ENCODE data around the gene CNIH2.

DNA sequence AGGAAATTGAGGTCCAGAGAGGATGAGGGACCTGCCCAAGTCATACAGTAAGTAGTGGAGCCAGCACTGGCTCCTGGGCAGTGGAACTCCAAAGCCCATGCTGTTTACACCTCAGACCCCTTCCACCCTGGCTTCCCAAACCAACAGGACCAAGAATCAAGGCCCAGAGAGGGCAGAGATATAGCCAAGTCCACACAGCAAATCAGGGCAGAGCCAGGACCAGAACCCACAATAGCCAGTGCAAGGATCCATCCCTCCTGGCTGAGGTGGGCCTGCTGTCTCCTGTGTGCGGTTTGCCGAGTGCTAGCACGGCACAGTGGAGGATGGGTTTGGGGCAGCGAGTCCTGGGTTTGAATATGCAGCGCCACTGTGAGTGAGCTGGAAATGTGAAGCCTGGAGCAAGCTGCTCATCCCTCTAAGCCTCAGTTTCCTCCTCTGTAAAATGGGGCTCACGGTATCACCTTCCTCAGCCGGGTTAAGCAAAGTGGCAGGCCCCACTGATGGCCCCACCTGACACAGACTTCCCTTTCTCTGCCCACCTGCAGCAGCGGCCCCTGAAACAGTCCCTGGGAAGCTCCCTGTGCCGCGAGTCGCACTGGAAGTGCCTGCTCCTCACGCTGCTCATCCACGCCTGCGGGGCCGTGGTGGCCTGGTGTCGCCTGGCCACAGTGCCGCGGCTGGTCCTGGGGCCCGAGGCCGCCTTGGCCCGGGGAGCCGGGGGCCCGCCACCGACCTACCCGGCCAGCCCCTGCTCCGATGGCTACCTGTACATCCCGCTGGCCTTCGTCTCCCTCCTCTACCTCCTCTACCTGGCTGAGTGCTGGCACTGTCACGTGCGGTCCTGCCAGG, 16.0 kb downstream of the CNIH2 start:
- TF ChIP-seq, protein P1, sequence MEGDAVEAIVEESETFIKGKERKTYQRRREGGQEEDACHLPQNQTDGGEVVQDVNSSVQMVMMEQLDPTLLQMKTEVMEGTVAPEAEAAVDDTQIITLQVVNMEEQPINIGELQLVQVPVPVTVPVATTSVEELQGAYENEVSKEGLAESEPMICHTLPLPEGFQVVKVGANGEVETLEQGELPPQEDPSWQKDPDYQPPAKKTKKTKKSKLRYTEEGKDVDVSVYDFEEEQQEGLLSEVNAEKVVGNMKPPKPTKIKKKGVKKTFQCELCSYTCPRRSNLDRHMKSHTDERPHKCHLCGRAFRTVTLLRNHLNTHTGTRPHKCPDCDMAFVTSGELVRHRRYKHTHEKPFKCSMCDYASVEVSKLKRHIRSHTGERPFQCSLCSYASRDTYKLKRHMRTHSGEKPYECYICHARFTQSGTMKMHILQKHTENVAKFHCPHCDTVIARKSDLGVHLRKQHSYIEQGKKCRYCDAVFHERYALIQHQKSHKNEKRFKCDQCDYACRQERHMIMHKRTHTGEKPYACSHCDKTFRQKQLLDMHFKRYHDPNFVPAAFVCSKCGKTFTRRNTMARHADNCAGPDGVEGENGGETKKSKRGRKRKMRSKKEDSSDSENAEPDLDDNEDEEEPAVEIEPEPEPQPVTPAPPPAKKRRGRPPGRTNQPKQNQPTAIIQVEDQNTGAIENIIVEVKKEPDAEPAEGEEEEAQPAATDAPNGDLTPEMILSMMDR (conservative IDR thresholded peaks at IDR 0.05; ENCODE audit: low read length): no peak
- no peak for TF ChIP-seq EZH2phosphoT487 (IDR thresholded peaks at IDR 0.05; ENCODE audit: borderline replicate concordance)

Measured in Loucy (cell line).